HG03342 (cell line): ENCODE results near the gene PAQR4.
A peak's percentile ranks its signal among the peaks of the same experiment; 100 is the strongest.

Experiments used
- ATAC-seq: cut with Tn5 transposase; IDR thresholded peaks from one replicate; pipeline ENCODE4 v1.9.1; 2021; ENCODE audit warnings: mild to moderate bottlenecking, moderate library complexity; ENCODE audit not compliant: unreplicated experiment

The PAQR4 gene

DNA sequence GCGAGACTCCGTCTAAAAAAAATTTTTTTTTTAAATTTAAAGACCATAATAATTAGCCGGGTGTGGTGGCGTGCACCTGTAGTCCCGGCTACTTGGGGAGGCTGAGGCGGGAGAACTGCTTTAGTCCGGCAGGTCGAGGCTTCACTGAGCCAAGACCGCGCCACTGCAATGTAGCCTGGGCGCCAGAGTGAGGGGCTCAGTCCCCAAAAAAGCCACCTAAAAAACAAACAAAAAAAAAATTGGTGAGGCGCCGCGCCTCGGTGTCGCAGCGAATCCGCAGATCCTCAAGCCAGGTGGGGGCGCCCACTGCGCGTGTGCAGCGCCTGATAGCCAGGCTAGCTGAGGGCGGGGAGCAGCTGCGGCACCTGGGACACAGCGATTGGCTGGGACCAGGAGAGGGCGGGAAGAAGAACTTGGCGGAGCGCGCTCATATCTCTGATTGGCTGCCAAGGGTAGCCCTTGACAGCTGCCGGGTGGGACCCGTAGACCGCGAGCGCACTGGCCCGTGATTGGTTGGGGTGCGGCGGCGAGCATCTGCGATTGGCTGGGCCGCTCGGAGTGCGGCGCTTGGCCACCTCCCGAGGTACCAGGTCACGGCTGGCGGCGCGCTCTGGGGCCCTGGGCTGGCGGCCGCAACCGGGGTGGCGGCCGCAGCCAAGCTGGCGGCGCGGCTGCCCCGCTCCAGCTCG, 34.6 kb downstream of the PAQR4 start:
- peak; percentile 96 for ATAC-seq

DNA sequence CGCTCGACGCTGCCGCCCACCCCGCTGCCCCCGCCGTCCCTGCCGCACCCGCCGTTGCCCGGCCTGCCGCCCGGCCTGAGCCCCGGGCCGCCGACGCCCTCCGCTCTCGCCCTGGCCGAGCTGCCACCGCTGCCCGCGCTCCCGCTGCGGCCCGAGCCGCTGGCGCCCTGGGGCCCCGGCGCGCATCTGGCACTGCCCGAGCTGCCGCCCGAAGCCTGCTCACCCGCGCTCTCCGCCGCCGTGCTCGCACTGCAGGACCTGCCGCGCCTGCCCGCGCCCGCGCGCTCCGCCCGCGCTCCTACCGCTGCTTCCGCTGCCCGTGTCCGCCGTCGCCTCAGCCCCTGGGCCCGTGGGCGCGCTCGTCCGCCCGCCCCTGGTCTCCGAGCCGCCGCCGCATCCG, 35.2 kb downstream of the PAQR4 start:
- ATAC-seq: no peak

DNA sequence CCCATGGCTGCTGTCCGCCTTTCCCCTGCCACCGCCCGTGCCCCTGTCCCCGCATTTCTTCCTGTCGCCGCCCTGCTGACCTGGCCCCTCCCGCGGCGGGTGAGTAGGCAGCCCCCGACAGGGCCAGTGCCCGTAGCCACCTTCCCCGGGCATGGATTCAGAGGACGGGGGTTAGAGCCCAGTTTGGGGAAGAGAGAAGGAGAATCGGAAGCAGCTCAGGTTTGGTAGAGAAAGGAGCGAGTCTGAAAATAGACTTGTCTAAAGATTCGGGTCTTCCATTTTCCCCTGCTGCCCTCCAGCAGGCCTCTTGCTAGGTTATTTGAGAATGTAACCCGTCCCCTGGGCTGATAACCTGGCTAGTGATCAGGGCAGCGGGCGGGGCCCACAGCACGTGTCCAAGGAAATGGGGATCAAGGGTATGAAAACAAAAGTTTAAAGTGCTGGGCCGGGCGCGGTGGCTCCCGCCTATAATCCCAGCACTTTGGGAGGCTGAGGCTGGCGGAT, 35.7 kb downstream of the PAQR4 start:
- no peak for ATAC-seq

DNA sequence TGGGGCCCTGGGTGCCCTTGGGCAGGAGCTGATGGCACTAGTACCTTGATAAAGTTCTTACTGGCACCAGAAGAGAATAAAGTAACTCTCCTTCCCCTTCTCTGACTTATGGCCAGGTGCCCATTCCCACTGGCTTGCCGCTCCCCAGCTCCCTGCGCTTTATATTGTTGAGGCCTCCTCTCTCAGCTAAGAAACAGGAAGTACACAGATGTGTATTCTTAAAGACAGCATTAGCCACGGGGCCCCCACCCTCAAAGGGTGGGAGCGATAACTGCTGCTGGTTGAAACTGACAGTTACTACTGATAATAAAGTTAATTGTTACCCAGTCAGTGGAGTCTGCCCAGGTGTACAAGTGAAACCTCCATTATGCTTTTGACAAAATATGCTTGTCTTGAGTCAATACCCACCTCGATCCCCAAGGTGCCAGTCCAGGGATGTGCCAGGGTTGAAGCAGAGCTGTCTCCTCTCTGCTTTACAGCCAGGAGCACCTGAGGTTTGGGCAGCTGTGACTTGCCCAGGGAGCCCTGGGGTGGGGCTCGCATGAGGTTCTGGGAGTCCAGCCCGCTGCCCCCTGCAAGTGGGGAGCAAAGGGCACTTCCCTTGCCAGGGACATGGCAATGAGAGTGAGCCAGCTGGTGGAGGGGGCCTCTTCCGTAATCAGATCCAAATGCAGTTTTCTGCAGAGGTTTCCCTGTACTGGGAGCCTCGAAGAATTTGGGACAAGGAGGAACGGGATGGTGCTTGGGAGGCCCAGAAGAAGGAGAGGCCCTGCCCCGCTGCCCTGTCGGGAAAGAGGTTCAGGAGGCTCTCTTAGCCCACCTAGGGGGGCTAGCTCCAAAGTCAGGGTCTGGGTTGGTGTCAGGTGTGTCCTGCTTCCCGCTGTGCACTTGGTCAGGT, 38.2 kb downstream of the PAQR4 start:
- no peak for ATAC-seq

DNA sequence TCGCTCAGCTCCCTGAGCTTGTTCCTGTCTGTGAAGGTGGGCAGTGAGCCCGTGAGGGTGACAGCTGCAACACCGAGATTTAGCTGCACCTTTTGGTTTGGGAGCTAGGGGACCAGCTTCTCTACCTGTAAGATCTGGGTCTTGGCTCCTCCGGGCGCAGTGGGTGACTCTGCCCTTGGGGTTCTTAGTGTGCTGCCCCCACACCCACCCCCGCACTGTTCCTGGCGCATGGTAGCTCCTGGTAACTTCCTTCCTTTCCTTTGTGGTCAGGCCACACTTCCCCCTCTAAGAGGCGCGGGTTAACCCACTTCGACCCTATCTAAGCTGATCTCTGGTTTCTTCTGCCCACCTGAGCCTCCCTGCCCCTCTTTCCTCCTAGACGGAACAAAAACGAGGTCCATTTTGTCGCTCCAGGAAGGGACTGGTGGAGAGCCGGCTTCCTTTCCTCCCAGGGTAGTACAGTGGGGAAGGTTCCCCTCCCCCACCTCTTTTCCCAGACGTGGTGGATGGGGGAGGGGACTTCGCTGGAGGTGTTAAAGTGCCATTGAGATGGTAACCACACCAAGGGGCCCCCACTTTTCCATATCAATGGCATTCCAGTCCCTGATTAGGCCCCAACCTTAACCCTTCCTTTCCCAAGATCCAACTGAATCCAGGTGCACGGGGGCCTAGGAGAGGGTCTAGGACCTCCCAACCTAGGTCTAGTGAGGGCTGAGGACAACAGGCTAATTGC, 39.0 kb downstream of the PAQR4 start:
- no peak for ATAC-seq

DNA sequence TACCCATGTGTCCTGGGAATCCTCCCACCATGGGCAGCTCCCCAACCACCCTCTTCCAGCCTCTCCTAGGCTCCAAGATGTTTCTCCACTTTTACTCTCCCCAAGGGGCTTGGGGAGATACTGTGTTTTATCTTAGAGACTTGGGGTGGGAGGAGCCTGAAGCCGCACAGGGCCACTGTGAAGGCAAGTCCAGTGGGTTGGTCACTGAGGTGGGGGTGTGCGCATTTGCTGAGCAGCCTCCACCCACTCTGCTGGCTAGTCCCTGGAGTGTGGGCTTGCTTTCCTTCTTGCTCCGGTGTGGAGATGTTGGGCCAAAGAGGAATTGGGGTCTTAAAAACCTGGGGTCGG, 39.5 kb downstream of the PAQR4 start:
- ATAC-seq: no peak

DNA sequence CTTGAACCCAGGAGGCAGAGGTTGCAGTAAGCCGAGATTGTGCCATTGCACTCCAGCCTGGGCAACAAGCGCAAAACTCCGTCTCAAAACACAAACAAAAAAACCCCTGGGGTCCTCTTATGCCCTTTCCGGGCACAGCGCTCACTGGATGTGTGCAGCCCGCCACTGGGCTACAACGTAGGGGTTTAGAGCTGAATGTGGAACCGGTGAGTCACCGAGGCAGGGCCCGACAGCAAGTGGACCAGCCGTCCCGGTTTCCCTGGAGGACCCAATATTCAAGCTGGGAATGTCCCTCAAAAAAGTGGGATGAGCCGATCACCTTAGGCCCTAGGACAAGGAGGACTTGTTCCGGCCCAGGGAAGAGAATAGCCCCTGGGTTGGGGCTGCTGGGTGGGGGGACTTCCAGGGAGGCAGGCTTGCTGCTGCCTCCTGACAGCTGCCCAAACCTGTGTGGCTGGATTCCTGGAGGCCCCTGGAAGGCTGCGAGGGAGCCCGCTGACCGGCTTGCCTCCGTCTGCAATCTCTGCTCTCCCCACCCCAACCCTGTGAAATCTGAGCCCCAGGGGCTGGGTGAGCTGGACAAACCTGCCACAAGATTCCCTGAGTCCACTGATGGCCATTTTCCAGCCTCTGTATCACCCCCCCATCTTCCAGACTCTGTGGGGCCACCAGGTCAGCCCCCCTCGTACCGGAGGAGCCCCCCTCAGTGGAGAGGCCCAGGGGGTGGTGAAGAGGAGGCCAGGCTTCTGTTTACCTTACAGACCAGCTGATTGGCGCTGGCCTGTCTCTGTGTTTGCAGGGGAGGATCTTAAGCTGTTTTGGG, 40.6 kb downstream of the PAQR4 start:
- ATAC-seq: no peak

DNA sequence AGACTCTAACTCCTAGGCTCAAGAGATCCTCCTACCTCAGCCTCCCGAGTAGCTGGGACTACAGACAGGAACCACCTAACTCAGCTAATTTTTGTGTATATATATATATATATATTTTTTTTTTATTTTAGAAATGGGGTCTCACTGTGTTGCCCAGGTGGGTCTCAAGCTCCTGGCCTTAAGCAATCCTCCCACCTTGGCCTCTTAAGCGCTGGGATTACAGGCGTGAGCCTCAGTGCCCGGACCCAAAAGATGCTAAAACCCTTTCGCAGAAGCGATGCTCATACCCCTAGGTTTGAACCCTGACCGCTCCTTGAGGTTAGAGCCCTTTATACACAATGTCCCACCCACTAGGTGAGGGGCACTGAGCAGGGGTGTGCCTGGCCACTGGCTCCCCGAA, 41.4 kb downstream of the PAQR4 start:
- no peak for ATAC-seq

DNA sequence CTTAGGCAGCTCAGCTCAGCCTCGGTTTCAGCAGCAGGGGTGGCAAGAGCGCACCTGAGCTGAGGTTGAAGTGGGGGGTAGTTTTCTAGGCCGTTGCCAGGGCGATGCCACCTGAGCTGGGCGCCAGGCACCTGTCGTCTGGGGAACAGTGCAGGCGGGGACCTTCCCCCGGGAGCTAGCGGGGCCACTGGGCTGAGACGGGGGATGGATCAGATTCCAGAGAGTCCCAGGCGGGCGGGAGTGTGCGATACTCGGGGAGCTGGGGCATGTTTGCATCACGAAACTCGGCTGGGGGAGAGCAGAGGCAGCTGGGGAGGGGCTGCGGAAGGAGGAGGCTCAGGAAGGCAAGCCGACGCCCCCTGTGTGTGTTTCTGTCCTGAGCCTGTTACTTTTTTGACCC, 43.1 kb downstream of the PAQR4 start:
- ATAC-seq: no peak

DNA sequence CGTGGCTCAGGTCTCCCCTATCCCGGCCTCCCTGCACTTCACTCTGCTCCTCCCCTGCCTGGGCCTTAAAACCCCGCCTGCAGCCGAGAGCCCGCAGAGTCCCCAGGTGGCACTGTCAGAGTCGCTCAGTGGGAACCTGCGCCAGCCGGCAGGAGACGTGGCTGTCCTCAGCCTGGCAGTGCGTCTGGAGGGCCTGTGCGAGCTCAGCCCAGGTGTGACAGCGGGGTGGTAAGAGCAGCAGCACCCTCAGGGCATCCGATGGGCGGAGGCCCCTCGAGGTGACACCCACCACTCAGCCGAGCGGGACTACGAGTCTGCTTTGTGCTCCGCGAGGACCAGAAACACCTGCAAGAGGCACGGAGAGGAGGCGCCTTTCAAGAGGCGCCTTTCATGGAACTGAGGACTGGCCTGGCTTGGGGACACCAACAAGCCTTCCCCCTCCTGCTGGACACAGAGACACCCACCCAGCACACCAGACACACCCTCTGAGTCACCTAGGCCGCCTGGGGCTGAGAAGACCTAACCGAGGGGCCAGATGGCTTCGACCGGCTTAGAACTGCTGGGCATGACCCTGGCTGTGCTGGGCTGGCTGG, 43.8 kb downstream of the PAQR4 start, which contains the start of gene CLDN9:
TSS of gene CLDN9 (plus strand) at position 96 of the 593 bp plus-strand sequence. CDS start at position 536, 440 bp downstream.
- no peak for ATAC-seq

DNA sequence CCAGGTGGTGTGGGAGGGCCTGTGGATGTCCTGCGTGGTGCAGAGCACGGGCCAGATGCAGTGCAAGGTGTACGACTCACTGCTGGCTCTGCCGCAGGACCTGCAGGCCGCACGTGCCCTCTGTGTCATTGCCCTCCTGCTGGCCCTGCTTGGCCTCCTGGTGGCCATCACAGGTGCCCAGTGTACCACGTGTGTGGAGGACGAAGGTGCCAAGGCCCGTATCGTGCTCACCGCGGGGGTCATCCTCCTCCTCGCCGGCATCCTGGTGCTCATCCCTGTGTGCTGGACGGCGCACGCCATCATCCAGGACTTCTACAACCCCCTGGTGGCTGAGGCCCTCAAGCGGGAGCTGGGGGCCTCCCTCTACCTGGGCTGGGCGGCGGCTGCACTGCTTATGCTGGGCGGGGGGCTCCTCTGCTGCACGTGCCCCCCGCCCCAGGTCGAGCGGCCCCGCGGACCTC, 44.4 kb downstream of the PAQR4 start:
- no peak for ATAC-seq

DNA sequence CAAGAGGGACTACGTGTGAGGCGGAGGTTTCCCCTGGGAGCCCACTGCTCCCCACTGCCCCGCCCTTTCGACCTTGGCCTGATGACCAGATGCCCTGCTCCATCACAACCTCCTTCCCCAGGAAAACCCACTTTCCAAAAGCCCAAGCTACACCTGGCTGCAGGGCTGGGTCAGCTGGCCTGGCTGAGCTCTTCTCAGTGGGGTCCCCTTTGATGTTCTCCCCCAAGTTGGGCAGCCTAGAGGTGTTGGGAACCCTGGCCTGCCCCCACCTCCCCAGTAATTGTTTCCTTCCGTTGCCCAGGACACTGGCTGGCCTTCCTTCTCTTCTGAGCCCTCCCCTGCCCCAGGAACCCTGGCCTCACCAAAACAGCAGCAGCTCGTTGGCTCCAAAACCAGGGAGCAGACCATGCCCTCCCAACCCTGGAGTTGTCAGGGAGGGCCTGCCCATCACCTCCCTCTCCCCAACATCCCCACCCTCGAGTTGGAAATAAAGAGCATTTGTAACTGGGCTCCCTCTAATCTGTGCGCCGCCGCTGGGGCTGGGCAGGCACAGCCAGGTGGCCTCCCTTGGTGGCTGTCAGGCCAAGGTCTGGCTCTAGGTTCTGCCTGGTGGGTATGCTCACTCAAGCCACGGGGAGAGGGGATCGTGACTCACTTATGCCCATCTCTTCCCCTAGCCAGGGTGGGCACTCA, 45.0 kb downstream of the PAQR4 start:
- ATAC-seq: no peak

DNA sequence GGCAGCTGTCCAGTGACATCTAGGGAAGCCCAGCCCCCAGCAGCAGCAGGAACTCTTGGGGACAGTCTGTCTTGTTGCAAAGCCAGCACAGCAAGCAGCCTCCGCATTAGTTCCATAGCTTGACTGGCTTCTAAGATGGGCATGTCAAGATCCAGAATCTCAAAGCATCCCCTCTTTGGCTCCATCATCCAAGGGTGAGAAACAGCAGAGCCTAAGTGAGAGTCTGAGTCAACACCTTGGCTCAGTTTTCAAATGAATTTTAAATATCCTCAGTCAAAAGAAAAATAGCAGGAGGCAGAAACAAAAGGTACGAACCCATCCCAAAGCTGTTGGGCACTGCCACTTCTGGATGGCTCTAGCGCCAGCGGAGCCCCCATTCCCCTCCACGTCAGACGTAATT, 45.8 kb downstream of the PAQR4 start:
- ATAC-seq: no peak

DNA sequence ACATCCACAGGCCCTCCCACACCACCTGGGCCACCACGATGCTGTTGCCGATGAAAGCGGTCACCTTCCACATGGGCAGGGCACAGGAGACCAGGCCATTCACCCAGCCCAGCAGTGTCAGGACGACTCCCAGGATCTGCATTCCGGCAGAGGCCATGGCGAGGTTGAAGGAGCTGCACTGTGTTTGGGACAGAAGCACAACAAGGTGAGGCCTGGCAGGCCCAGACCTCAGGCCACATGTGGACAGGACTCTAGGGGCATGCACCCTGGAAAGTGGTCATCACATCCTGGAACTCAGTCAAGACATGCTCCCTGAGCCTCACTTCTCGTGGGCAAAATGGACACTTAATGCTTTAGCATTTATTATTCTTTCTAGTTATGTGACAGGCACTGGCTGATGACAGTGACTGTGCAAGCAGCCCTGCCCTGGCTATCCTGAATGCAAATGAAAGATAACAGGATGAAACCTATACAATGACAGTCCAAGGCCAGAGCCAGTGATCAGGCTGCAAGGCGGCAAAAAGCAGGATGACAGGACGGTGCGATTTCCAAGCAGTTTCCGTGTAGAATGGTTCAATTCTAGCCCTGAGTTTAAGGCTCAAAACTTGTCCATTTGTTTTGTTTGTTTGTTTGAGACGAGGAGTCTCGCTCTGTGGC, 46.8 kb downstream of the PAQR4 start:
- no peak for ATAC-seq

DNA sequence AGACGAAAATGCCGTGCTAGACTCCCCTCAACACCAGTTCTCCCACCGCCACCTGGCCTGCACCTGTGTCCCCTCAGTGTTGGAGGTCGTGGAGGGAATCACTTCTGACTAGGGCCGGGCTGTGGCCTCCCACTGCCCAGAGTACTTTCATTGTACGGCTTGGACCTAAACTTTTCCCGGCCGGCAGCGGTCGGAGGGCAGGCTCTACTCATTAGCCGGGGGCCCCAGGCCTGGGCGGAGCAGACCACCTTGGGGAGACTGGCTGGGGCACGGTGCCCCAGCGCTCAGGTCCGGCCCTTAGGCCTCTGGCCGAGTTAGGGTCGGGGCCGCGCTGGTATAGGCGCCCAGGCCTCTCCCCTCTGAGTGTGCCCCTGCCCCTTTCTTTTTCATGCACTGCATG, 48.2 kb downstream of the PAQR4 start:
- no peak for ATAC-seq

DNA sequence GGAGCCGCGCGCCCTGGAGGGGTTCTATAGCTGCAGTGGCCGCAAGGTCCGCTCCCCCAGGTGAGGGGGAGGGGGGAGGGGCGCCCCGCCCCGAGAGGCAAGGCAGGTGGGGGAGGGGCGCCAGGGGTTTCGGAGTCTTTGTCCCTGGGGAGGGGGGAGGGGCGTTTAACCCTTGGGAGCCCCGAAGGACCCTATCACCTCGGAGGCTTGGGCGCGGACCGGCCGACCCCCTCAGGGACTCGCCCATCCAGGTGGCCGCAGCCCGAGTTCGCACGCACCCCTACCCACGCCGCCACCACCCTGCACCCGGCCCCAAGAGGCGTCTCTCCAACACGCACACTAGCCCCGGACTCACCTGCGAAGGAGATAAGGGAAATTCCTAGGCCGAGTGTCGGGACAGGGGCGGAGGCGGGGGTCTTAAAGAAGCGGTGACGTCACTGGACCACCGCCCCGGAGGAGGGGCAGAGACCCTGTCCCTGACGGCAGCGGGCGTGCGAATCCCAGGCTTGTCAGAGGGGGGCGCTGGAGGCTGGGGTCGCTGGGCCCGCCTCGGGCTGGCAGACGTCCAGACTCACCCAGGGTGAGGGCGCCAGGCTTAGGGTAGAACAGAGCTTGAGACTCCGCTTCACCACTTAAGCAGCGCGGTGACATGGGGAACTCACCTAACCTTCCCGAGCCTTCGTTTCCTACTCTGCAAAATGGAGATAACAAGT, 48.8 kb downstream of the PAQR4 start, which contains the start of gene CLDN6:
TSS of gene CLDN6 (minus strand) at position 390 of the 713 bp plus-strand sequence. CDS start 2,162 bp downstream, outside the sequence.
- no peak for ATAC-seq

DNA sequence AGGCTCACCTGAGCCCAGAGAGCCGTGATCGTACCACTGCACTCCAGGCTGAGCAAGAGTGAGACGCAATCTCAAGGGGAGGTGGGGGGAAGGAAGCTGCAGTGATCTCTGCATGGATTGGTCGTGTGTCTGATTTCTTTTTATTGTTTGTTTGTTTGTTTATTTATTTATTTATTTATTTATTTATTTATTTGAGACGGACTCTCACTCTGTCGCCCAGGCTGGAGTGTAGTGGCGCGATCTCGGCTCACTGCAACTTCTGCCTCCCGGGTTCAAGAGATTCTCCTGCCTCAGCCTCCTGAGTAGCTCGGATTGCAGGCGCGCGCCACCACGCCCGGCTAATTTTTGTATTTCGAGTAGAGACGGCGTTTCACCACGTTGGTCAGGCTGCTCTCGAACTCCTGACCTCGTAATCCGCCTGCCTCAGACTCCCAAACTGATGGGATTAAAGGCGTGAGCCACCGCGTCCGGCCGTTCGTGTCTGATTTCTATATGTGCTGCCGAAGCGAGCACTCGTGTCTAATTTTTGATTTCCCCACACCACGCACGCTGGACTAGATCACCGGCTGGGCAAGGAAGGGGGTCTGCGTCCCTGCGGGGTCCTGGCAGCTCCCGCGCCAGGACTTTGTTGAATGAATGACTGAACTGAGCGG, 50.6 kb downstream of the PAQR4 start:
- ATAC-seq: no peak

DNA sequence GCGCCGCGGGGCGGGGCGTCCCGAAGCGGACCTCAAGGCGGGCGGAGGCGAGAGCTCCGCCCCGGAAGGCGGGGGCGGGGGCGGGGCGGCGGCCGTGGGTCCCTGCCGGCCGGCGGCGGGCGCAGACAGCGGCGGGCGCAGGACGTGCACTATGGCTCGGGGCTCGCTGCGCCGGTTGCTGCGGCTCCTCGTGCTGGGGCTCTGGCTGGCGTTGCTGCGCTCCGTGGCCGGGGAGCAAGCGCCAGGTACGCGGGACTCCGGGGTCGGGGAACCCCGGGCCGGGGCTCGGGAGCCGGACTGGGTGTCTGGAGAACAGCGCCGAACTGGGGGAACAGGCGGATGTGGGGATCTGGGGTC, 51.1 kb downstream of the PAQR4 start, which contains the start of gene TNFRSF12A:
TSS of gene TNFRSF12A (plus strand) at position 122 of the 357 bp plus-strand sequence. CDS start at position 152, 30 bp downstream.
- no peak for ATAC-seq
